Renal pelvis (tissue), 4 donors: Measurements from ENCODE around the gene TCFL5. TPM values are rescaled to one million over a fixed set of nuclear protein-coding genes. Genes with fewer than 3 reads are reported as not detected.

ENCODE experiments used
- DNase-seq: peaks from one replicate; pipeline ENCODE4 v3.0.0-alpha.2; 2013
- polyA plus RNA-seq, 3 donors: library from polyadenylated mRNA; unstranded; fragments of 120-200 nt; gene quantifications; one replicate each; pipeline ENCODE4 v1.2.1, GENCODE V29; 2013; ENCODE audit not compliant: insufficient read length in 3 of 3

Gene TCFL5
- polyA plus RNA-seq, 3 donors: 11.3 to 13.2 (median 12.7) TPM

GRCh38 chr20:62799036-62799435 lies 62.6 kb downstream of the TCFL5 start:
- DNase-seq: no peak

GRCh38 chr20:62797671-62798532 lies 63.7 kb downstream of the TCFL5 start:
- no peak for DNase-seq

DNA sequence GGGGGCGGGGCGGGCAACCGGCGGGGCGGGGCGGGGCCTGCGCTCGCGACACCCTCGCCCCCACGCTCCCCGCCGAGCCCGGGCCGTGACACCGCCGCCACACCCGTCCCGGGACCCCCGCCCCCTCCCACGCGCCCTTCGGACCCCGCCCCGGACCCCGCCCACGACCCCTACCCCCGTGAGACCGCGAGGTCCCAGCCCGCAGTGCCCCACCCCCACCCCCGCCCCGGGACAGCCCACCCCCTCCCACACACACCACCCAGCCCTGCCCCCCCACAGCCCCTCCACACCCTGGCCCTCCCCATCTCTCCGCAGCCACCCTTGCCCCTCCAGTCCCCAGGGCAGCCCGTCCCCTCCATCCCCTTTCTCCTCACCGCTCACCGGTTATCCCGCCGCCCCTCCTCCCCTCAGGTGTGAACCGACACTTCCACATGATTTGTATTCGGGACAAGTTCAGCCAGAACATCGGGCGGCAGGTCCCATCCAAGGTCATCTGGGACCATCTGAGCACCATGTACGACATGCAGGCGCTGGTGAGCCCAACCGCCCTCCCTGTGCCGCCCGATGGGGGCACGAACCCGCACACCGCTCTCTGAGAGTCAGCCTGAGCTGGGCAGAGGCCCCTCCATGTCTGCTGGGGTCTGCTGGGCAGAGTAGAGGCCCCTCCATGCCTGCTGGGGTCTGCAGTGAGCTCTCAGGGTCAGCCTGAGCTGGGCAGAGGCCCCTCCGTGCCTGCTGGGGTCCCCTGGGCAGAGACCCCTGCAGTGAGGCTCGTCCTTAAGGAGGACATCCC lies 64.7 kb downstream of the TCFL5 start:
- DNase-seq: no peak

DNA sequence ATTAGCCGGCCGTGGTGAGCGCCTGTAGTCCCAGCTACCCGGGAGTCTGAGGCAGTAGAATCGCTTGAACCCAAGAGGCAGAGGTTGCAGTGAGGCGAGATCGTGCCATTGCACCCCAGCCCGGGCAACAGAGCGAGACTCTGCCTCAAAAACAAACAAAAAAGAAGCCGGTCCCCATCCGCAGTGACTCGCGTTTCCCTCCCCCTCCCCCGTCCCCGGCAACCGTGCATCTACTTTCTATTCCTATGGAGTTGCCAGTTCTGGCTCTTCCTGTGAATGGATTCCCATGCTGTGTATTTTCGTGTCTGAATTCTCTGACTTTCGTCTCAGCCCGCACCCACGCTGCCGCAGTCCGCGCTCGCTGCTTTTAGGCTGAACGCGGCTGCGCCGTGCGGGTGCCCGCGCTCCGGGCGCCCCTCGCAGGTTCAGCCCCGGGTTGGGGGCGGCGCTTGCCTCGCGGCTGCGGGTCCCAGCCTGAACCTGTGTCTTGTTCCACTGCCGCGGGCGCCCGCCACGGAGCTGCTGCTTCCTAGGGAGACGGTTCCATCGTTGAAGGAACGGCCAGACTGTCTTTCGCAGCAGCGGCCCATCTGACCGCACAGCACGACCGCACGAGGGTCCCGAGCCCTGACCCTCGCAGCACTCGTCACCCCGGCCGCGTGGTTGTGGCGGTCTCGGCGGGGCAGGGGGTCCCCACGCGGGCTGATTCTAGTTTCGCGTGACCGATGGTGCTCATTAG lies 66.4 kb downstream of the TCFL5 start:
- no peak for DNase-seq

- DNase-seq: peak; percentile 95
Measured at GRCh38 chr20:62794007-62794724, 67.5 kb downstream of the TCFL5 start.

DNA sequence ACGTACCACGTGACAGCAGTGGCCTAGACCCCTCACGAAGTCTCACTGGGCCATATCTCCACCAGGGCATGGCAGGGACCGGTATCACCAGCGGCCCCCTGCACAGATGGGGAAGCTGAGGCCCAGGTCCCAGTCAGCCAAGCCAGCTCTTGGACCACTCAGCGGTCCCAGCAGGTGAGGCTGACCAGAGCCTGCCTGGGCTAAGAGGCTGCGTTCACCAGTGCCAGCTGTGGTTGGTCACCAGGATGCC lies 67.9 kb downstream of the TCFL5 start:
- no peak for DNase-seq

- no peak for DNase-seq
Measured at GRCh38 chr20:62792940-62793756, 68.5 kb downstream of the TCFL5 start.

DNA sequence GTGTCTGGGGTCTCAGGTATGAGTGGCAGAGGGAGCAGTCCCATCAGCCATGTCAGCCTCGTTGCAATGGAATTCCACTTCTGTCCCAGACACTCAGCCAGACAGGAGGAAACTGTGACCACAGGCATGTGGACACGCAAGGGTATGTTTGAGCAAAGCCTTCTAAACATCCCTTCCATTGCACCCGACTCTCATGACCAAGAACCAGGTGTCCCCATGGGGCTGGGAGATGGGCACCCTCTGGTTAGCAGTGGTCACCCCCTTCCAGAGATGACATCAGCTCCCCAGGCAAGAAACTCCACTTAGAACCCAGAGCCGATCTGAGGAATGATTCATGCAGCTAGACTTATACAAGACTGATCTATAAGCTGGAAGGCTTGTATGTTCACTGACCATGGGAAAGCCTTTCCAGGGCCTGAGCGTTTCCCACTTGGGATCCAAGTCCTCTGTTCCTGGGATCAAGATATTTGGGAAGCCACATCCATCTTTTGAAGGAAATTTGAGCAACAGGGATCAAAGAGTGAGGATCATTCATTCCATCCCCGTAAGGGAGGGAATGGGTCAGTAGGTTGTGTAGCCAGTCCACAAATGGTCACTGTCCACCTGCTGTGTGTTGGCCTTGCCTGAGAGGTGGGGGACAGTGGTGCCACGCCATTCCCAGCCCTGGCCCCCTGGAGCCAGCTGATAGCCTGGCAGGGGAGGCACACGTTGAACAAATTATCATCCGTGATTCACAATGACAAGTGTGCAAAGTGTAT lies 69.3 kb downstream of the TCFL5 start:
- DNase-seq: no peak

DNA sequence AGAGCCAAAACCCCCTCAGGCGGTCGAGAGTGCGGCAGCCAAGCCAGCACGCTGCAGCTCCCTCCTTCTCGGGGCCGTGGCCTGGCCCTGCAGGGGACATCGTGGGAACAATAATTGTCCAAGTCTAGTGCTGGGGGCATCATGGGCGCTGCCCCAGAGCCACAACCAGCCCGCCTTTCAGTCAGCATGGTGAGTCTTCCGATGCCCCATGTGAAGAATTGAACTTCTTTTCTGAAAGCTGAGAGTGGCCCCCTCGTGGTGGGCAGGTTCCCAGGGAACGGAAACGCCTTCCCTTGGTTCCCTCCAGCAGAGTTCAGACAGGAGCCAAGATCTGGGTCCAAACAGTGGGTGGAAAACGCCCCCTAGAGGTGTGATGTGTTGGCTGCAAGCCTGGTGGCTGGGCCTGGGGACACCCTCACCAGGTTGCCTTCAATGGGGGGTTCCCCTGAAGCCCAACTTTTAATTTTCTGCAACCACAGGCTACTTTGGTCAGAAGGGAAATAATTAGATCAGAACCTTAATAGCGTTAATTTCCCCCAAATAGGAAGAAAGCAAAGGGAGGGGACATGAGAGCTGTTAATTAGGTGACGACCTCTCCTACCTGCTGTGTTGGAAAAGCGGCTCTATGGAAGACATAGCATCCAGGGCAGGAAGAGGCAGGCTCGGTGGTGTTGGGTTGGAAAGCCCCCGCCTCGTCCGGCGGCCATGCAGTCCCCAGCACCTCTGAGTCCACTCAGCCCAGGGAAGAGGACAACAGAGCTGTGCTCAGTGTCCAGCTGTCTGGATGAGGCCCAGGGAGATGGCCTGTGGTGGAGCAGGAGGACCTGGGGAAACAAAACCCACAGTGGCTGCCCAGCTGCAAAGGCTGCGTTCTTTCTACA lies 70.1 kb downstream of the TCFL5 start:
- DNase-seq: peak; percentile 90

Other genes starting within 250 kb of the TCFL5 start
- gene SLCO4A1, start 219.3 kb downstream of the TCFL5 start, polyA plus RNA-seq: 1 to 10 TPM; 3.3 to 4.4 (median 3.5) TPM
- gene NTSR1, start 153.0 kb downstream of the TCFL5 start, polyA plus RNA-seq: 1 to 10 TPM; 1.4 to 2.4 (median 2.0) TPM
- gene MRGBP, start 65.3 kb downstream of the TCFL5 start, polyA plus RNA-seq: 10 to 100 TPM; 12.9 to 16.8 (median 16.3) TPM
- 10 to 100 TPM; 26.8 to 34.9 (median 33.2) TPM for gene OGFR, start 57.0 kb downstream of the TCFL5 start, polyA plus RNA-seq
- gene COL9A3, start 44.8 kb downstream of the TCFL5 start, polyA plus RNA-seq: 10 to 100 TPM; 13.9 to 30.0 (median 22.4) TPM
- 10 to 100 TPM; 61.7 to 68.5 (median 64.8) TPM for gene DIDO1, start 64.7 kb upstream of the TCFL5 start, polyA plus RNA-seq
- gene GID8, start 76.3 kb upstream of the TCFL5 start, polyA plus RNA-seq: 10 to 100 TPM; 51.7 to 59.9 (median 57.3) TPM
- gene SLC17A9, start 90.9 kb upstream of the TCFL5 start, polyA plus RNA-seq: 1 to 10 TPM; 1.5 to 2.7 (median 1.6) TPM
- gene BHLHE23, start 145.1 kb upstream of the TCFL5 start, polyA plus RNA-seq: under 1 TPM in 1 of 3 donors, not detected in 2; 0.07 TPM